Panc1 (cell line): ENCODE measurements around the gene DUSP21. TPM values are rescaled to one million over a fixed set of nuclear protein-coding genes. Genes with fewer than 3 reads are reported as not detected.

Experiments used
- ATAC-seq: fragments of 200-7000 bp; cut with Tn5 transposase; 2 replicates; pipeline ENCODE4 v1.9.1; 2020; ENCODE audit warnings: mild to moderate bottlenecking, moderate library complexity
- Bru-seq: library from RNA; stranded (reverse); fragments of 400-500 nt; gene quantifications from one replicate; lab custom pipeline; 2021; lab: Mats Ljungman, UMichigan
- BruChase-seq, 2 experiments: library from RNA; stranded (reverse); fragments of 400-500 nt; gene quantifications; one replicate each; lab custom pipeline; 2021; lab: Mats Ljungman, UMichigan
- BruUV-seq: library from RNA; stranded (reverse); fragments of 400-500 nt; replicated peaks from 2 replicates; lab custom pipeline; 2021; lab: Mats Ljungman, UMichigan
- CTCF ChIA-PET: fragments of 300-600 bp; sonication (Branson Sonifier 250); formaldehyde crosslinking; loops from one replicate; lab custom pipeline; 2022; ENCODE audit warnings: antibody characterized with exemption; lab: Charles Lee
- POLR2A ChIA-PET: fragments of 300-600 bp; sonication (Branson Sonifier 250); formaldehyde crosslinking; loops from one replicate; lab custom pipeline; 2022; ENCODE audit warnings: antibody characterized with exemption; lab: Charles Lee
- DNase-seq: peaks from one replicate; pipeline ENCODE4 v3.0.0-alpha.2; 2010; ENCODE audit warnings: low read depth, low spot score
- H3K27ac ChIP-seq: 2 replicates; pipeline ENCODE4 v1.5.1; 2011; ENCODE audit warnings: mild to moderate bottlenecking, low read length, inconsistent platforms
- H3K27me3 ChIP-seq: fragments of 200-500 bp; sonication (Bioruptor generic); 2 replicates; pipeline ENCODE4 v1.6.0; 2014; ENCODE audit warnings: low read length, inconsistent platforms; ENCODE audit not compliant: control insufficient read depth, insufficient read depth
- H3K36me3 ChIP-seq: fragments of 200-500 bp; sonication (Bioruptor generic); 2 replicates; pipeline ENCODE4 v1.5.1; 2014; ENCODE audit warnings: inconsistent platforms, mild to moderate bottlenecking, low read length, moderate library complexity; ENCODE audit not compliant: control insufficient read depth, insufficient read depth
- H3K4me1 ChIP-seq: 2 replicates; pipeline ENCODE4 v1.5.1; 2011; ENCODE audit warnings: inconsistent platforms, mild to moderate bottlenecking, low read length, moderate library complexity; ENCODE audit not compliant: control insufficient read depth, insufficient read depth
- H3K4me3 ChIP-seq, 2 experiments: 2 replicates each; pipeline ENCODE4 v1.5.1; 2011 to 2012; ENCODE audit warnings: low read depth in 2 of 2, low read length in 2 of 2, mild to moderate bottlenecking in 2 of 2, inconsistent platforms in 1 of 2, moderate library complexity in 1 of 2
- H3K9me3 ChIP-seq: fragments of 200-500 bp; sonication (Bioruptor generic); 2 replicates; pipeline ENCODE4 v1.5.1; 2014; ENCODE audit warnings: low read depth, mild to moderate bottlenecking, inconsistent platforms, low read length, moderate library complexity; ENCODE audit not compliant: control insufficient read depth, insufficient read depth
- CTCF ChIP-seq: fragments of 450-650 bp; IDR thresholded peaks from 2 replicates; pipeline ENCODE4 v1.5.1; 2017; ENCODE audit warnings: mild to moderate bottlenecking
- POLR2AphosphoS5 ChIP-seq: IDR thresholded peaks from 2 replicates; pipeline ENCODE4 v1.6.1; 2012; ENCODE audit warnings: mild to moderate bottlenecking, low read depth, low read length, moderate library complexity
- REST ChIP-seq, 2 experiments: IDR thresholded peaks; 2 replicates each; pipeline ENCODE4 v1.6.1; 2011 to 2012; ENCODE audit warnings: low read depth in 2 of 2, control low read depth in 1 of 2, low read length in 1 of 2, mild to moderate bottlenecking in 1 of 2, moderate library complexity in 1 of 2; ENCODE audit not compliant: insufficient read depth in 1 of 2
- SIN3A ChIP-seq: IDR thresholded peaks from 2 replicates; pipeline ENCODE4 v1.6.1; 2012; ENCODE audit warnings: low read depth, mild to moderate bottlenecking, low read length, moderate library complexity, borderline replicate concordance; ENCODE audit not compliant: insufficient read depth
- TCF7L2 ChIP-seq: IDR thresholded peaks from 2 replicates; pipeline ENCODE4 v1.6.1; 2011; ENCODE audit warnings: mild to moderate bottlenecking, low read depth, low read length, inconsistent platforms
- in situ Hi-C: cut with HindIII; loops from 2 replicates; pipeline ENCODE4 v1.10.0; 2016; ENCODE audit warnings: low sequenced_read_pairs, low pct_unique_long_range_greater_than_20kb
- intact Hi-C: fragments of 100-400 bp; cut with micrococcal nuclease; formaldehyde crosslinking; loops from one replicate; pipeline ENCODE4 v1.10.0; 2022; ENCODE audit not compliant: unreplicated experiment
- long read RNA-seq: library from polyadenylated mRNA; unstranded; transcript quantifications from one replicate; pipeline ENCODE4 v2.0.0, GENCODE V29; 2021; ENCODE audit not compliant: unreplicated experiment
- polyA plus RNA-seq: library from polyadenylated mRNA; unstranded; fragments of >200 nt; gene quantifications from one replicate; pipeline ENCODE4 v1.2.1, GENCODE V29; 2012; ENCODE audit warnings: missing spikeins; ENCODE audit not compliant: insufficient read length
- total RNA-seq: library from RNA; stranded (reverse); gene quantifications from one replicate; pipeline ENCODE4 v1.2.1, GENCODE V29; 2021; ENCODE audit not compliant: unreplicated experiment

DUSP21 gene
- not detected for total RNA-seq
- polyA plus RNA-seq = not detected
- Bru-seq, nascent RNA = not detected
- BruChase-seq, experiment 1, labeled RNA remaining after a 2-hour chase = not detected
- BruChase-seq, experiment 2, labeled RNA remaining after a 6-hour chase = not detected
- long read RNA-seq = 0 reads

- intact Hi-C loops = no loop called here
- Histone ChIP-seq H3K36me3 (no peaks in the 10 kb centered on the region), H3K27ac (no peak within 1 kb of the TSS), H3K9me3 (no peaks in the 10 kb centered on the region), H3K27me3 (no peaks in the 10 kb centered on the region), H3K4me3 (no peak within 1 kb of the TSS), H3K4me1 (no peaks in the 10 kb centered on the region)
- ChIA-PET POLR2A (no interaction called here), CTCF (no interaction called here)
- no peak for ATAC-seq
- in situ Hi-C loops = no loop called here
- TF ChIP-seq POLR2AphosphoS5 (no peak), TCF7L2 (no peak), CTCF (no peak), SIN3A (no peak), REST (IDR thresholded peaks at IDR 0.05; ENCODE audit: insufficient read depth in 1 of 2, low read depth in 2 of 2, low read length in 1 of 2) (no peak)
- BruUV-seq = no TSS peak
- no peak for DNase-seq
Measured at GRCh38 chrX:44843753-44844152, at the start of gene DUSP21. DUSP21 (plus strand) TSS chrX:44844021; CDS start chrX:44844133, 112 bp downstream.

- POLR2A ChIA-PET = no interaction called here
- no peak for DNase-seq
- TF ChIP-seq TCF7L2 (no peak), SIN3A (no peak), POLR2AphosphoS5 (no peak), REST (IDR thresholded peaks at IDR 0.05; ENCODE audit: insufficient read depth in 1 of 2, low read depth in 2 of 2, low read length in 1 of 2) (no peak), CTCF (no peak)
- CTCF ChIA-PET = no interaction called here
- intact Hi-C loops (no loop called here), in situ Hi-C loops (no loop called here)
- Histone ChIP-seq H3K4me1 (no peaks in the 10 kb centered on the region), H3K27ac (no peak overlapping the region), H3K4me3 (no peak overlapping the region), H3K36me3 (no peaks in the 10 kb centered on the region), H3K27me3 (no peaks in the 10 kb centered on the region), H3K9me3 (no peaks in the 10 kb centered on the region)
- BruUV-seq = no TSS peak
- ATAC-seq = no peak
Measured at GRCh38 chrX:44795945-44796450, 47.8 kb upstream of the DUSP21 start.
